CD4-positive, CD25-positive, alpha-beta regulatory T cell (primary cell): ENCODE data around the gene CP. TPM values are rescaled to one million over a fixed set of nuclear protein-coding genes. Genes with fewer than 3 reads are reported as not detected.

Experiments
- ATAC-seq, 2 donors: fragments of 150-1000 bp; cut with Tn5 transposase; one replicate each; pipeline ENCODE4 v1.10.0; 2021; ENCODE audit warnings: low read depth in 2 of 2, moderate number of reproducible peaks in 2 of 2, moderate library complexity in 1 of 2
- DNase-seq, 3 donors: peaks; one replicate each; pipeline versions ENCODE4 v3.0.0 to v3.0.0-alpha.2; 2012 to 2022; ENCODE audit warnings: mixed read lengths in 1 of 3
- H3K27ac ChIP-seq: one replicate; pipeline ENCODE4 v1.7.0; 2013; ENCODE audit warnings: mild to moderate bottlenecking, low read length; ENCODE audit not compliant: insufficient read depth, poor library complexity, severe bottlenecking
- H3K27me3 ChIP-seq: one replicate; pipeline ENCODE4 v1.7.0; 2013; ENCODE audit warnings: low read length; ENCODE audit not compliant: control insufficient read depth, insufficient read depth
- H3K36me3 ChIP-seq: one replicate; pipeline ENCODE4 v1.7.0; 2013; ENCODE audit warnings: mild to moderate bottlenecking, low read length, moderate library complexity; ENCODE audit not compliant: control insufficient read depth, insufficient read depth
- H3K4me1 ChIP-seq: 2 replicates; pipeline ENCODE4 v1.7.0; 2013; ENCODE audit warnings: mild to moderate bottlenecking, low read length; ENCODE audit not compliant: insufficient read depth, control insufficient read depth, poor library complexity, severe bottlenecking
- H3K4me3 ChIP-seq: one replicate; pipeline ENCODE4 v1.7.0; 2013; ENCODE audit warnings: low read depth, mild to moderate bottlenecking, low read length, moderate library complexity
- H3K9me3 ChIP-seq, 2 experiments: 1 replicate in 1 of 2; 2 replicates in 1 of 2; pipeline ENCODE4 v1.7.0; 2013; ENCODE audit warnings: low read length in 2 of 2, mild to moderate bottlenecking in 1 of 2, moderate library complexity in 1 of 2; ENCODE audit not compliant: control insufficient read depth in 2 of 2
- H3K27ac Mint-ChIP-seq, 3 donors: one replicate each; pipeline ENCODE4 v1.8.0; 2020 to 2022; ENCODE audit warnings: mild to moderate bottlenecking in 3 of 3, mixed read lengths in 3 of 3, moderate library complexity in 2 of 3
- H3K27me3 Mint-ChIP-seq: one replicate; pipeline ENCODE4 v1.8.0; 2022; ENCODE audit warnings: mild to moderate bottlenecking, mixed read lengths
- H3K36me3 Mint-ChIP-seq: one replicate; pipeline ENCODE4 v1.8.0; 2020; ENCODE audit warnings: mixed read lengths
- H3K4me1 Mint-ChIP-seq, 4 donors: one replicate each; pipeline ENCODE4 v1.8.0; 2020 to 2022; ENCODE audit warnings: mixed read lengths in 4 of 4, mild to moderate bottlenecking in 1 of 4
- H3K4me3 Mint-ChIP-seq, 4 donors: one replicate each; pipeline ENCODE4 v1.8.0; 2020 to 2022; ENCODE audit warnings: mild to moderate bottlenecking in 4 of 4, mixed read lengths in 4 of 4, moderate library complexity in 3 of 4
- H3K9me3 Mint-ChIP-seq, 7 donors: one replicate each; pipeline ENCODE4 v1.8.0; 2020 to 2022; ENCODE audit warnings: mixed read lengths in 7 of 7, mild to moderate bottlenecking in 3 of 7, moderate library complexity in 2 of 7
- polyA plus RNA-seq, 4 donors: library from polyadenylated mRNA; unstranded; fragments of 300-500 nt; fragmentation: Illumina TruSeq; gene quantifications; one replicate each; pipeline ENCODE4 v1.2.3, GENCODE V29; 2021
- total RNA-seq: library from RNA; stranded (reverse); gene quantifications from one replicate; pipeline ENCODE4 v1.2.3, GENCODE V29; 2022

Gene CP
- total and polyA plus RNA-seq, 5 donors from 2014 or later, result 0.08 to 0.44 (median 0.15) TPM; not detected in 2

- H3K27me3 ChIP-seq, result peaks cover 13% of the 10 kb centered on the region
- H3K9me3 ChIP-seq, result no peaks in the 10 kb centered on the region
- H3K27ac ChIP-seq, result no peak overlapping the region
- no peak overlapping the region for H3K4me3 Mint-ChIP-seq
- no peaks in the 10 kb centered on the region for H3K36me3 Mint-ChIP-seq
- H3K4me3 ChIP-seq, result no peak overlapping the region
- peaks cover 42% of the 10 kb centered on the region for H3K27me3 Mint-ChIP-seq
- DNase-seq (no peak), ATAC-seq (no peak)
- H3K36me3 ChIP-seq, result no peaks in the 10 kb centered on the region
- no peaks in the 10 kb centered on the region for H3K4me1 Mint-ChIP-seq
- H3K9me3 Mint-ChIP-seq, result peaks cover 0 to 3% (median 0%) of the 10 kb centered on the region in 7 donors
- H3K27ac Mint-ChIP-seq, result no peak overlapping the region
- no peaks in the 10 kb centered on the region for H3K4me1 ChIP-seq
These were observed 9.2 kb downstream of the CP start for GRCh38 chr3:149212386-149212785.

- Histone ChIP-seq H3K27ac (no peak overlapping the region), H3K4me3 (no peak overlapping the region), H3K36me3 (no peaks in the 10 kb centered on the region), H3K4me1 (no peaks in the 10 kb centered on the region), H3K27me3 (peaks cover 15% of the 10 kb centered on the region), H3K9me3 (no peaks in the 10 kb centered on the region)
- DNase-seq, result no peak
- no peaks in the 10 kb centered on the region for H3K9me3 Mint-ChIP-seq
- peaks cover 55% of the 10 kb centered on the region for H3K27me3 Mint-ChIP-seq
- H3K4me1 Mint-ChIP-seq, result no peaks in the 10 kb centered on the region
- no peak overlapping the region for H3K27ac Mint-ChIP-seq
- ATAC-seq, result no peak
- H3K4me3 Mint-ChIP-seq, result no peak overlapping the region
- no peaks in the 10 kb centered on the region for H3K36me3 Mint-ChIP-seq
These were observed 12.2 kb downstream of the CP start for GRCh38 chr3:149209431-149209830.

GRCh38 chr3:149207475-149207874 is 14.2 kb downstream of the CP start:
- H3K9me3 ChIP-seq, result no peaks in the 10 kb centered on the region
- no peaks in the 10 kb centered on the region for H3K36me3 ChIP-seq
- H3K4me3 ChIP-seq, result no peak overlapping the region
- H3K4me1 Mint-ChIP-seq, result peaks cover 0 to 4% (median 0%) of the 10 kb centered on the region in 4 donors
- no peaks in the 10 kb centered on the region for H3K36me3 Mint-ChIP-seq
- H3K27ac ChIP-seq, result no peak overlapping the region
- H3K4me3 Mint-ChIP-seq, result no peak overlapping the region
- no peaks in the 10 kb centered on the region for H3K9me3 Mint-ChIP-seq
- no peak for DNase-seq
- peaks cover 45% of the 10 kb centered on the region for H3K27me3 Mint-ChIP-seq
- no peak overlapping the region for H3K27ac Mint-ChIP-seq
- peaks cover 13% of the 10 kb centered on the region for H3K27me3 ChIP-seq
- no peak for ATAC-seq
- H3K4me1 ChIP-seq, result no peaks in the 10 kb centered on the region

GRCh38 chr3:149204390-149204991 is 17.1 kb downstream of the CP start:
- H3K27me3 ChIP-seq, result peaks cover 8% of the 10 kb centered on the region
- DNase-seq, result no peak
- Mint-ChIP-seq H3K9me3 (no peaks in the 10 kb centered on the region), H3K4me1 (peaks cover 0 to 4% (median 0%) of the 10 kb centered on the region in 4 donors), H3K4me3 (no peak overlapping the region), H3K36me3 (no peaks in the 10 kb centered on the region), H3K27ac (no peak overlapping the region), H3K27me3 (peaks cover 23% of the 10 kb centered on the region)
- ATAC-seq, result no peak
- H3K4me1 ChIP-seq, result no peaks in the 10 kb centered on the region
- H3K4me3 ChIP-seq, result no peak overlapping the region
- no peaks in the 10 kb centered on the region for H3K36me3 ChIP-seq
- H3K27ac ChIP-seq, result no peak overlapping the region
- H3K9me3 ChIP-seq, result no peaks in the 10 kb centered on the region

GRCh38 chr3:149203758-149204157 is 17.9 kb downstream of the CP start:
- ATAC-seq (peak; percentile 34 to 45), DNase-seq (peak in 1 of 3 donors; percentile 36)
- H3K36me3 Mint-ChIP-seq, result no peaks in the 10 kb centered on the region
- peaks cover 0 to 4% (median 0%) of the 10 kb centered on the region in 4 donors for H3K4me1 Mint-ChIP-seq
- Histone ChIP-seq H3K4me3 (no peak overlapping the region), H3K4me1 (no peaks in the 10 kb centered on the region), H3K9me3 (no peaks in the 10 kb centered on the region), H3K27me3 (peaks cover 7% of the 10 kb centered on the region), H3K27ac (no peak overlapping the region), H3K36me3 (no peaks in the 10 kb centered on the region)
- H3K27ac Mint-ChIP-seq, result no peak overlapping the region
- H3K4me3 Mint-ChIP-seq, result no peak overlapping the region
- no peaks in the 10 kb centered on the region for H3K9me3 Mint-ChIP-seq
- peaks cover 22% of the 10 kb centered on the region for H3K27me3 Mint-ChIP-seq

GRCh38 chr3:149199474-149199873 is 22.2 kb downstream of the CP start:
- H3K27me3 Mint-ChIP-seq, result peaks cover 8% of the 10 kb centered on the region
- Histone ChIP-seq H3K27ac (no peak overlapping the region), H3K4me3 (no peak overlapping the region), H3K36me3 (no peaks in the 10 kb centered on the region), H3K9me3 (no peaks in the 10 kb centered on the region), H3K27me3 (peaks cover 4% of the 10 kb centered on the region), H3K4me1 (no peaks in the 10 kb centered on the region)
- no peak for DNase-seq
- no peak overlapping the region for H3K4me3 Mint-ChIP-seq
- no peak overlapping the region for H3K27ac Mint-ChIP-seq
- no peak for ATAC-seq
- H3K36me3 Mint-ChIP-seq, result no peaks in the 10 kb centered on the region
- peaks cover 0 to 4% (median 0%) of the 10 kb centered on the region in 4 donors for H3K4me1 Mint-ChIP-seq
- H3K9me3 Mint-ChIP-seq, result peaks cover 0 to 1% (median 0%) of the 10 kb centered on the region in 7 donors

GRCh38 chr3:149198611-149199010 is 23.0 kb downstream of the CP start:
- no peak overlapping the region for H3K4me3 ChIP-seq
- no peaks in the 10 kb centered on the region for H3K9me3 ChIP-seq
- no peak overlapping the region for H3K27ac ChIP-seq
- peaks cover 0 to 1% (median 0%) of the 10 kb centered on the region in 7 donors for H3K9me3 Mint-ChIP-seq
- H3K4me1 Mint-ChIP-seq, result no peaks in the 10 kb centered on the region
- H3K4me1 ChIP-seq, result no peaks in the 10 kb centered on the region
- no peaks in the 10 kb centered on the region for H3K36me3 Mint-ChIP-seq
- DNase-seq, result no peak
- no peak overlapping the region for H3K27ac Mint-ChIP-seq
- no peaks in the 10 kb centered on the region for H3K36me3 ChIP-seq
- H3K4me3 Mint-ChIP-seq, result no peak overlapping the region
- H3K27me3 ChIP-seq, result peaks cover 4% of the 10 kb centered on the region
- ATAC-seq, result no peak
- H3K27me3 Mint-ChIP-seq, result peaks cover 5% of the 10 kb centered on the region

GRCh38 chr3:149197669-149198068 is 24.0 kb downstream of the CP start:
- H3K4me3 Mint-ChIP-seq, result no peak overlapping the region
- ATAC-seq, result no peak

More at GRCh38 chr3:149197669-149198068, 24.0 kb downstream of the CP start:
- Histone ChIP-seq H3K4me3 (no peak overlapping the region), H3K27ac (no peak overlapping the region), H3K27me3 (peaks cover 4% of the 10 kb centered on the region), H3K9me3 (no peaks in the 10 kb centered on the region), H3K4me1 (no peaks in the 10 kb centered on the region), H3K36me3 (no peaks in the 10 kb centered on the region)
- H3K4me1 Mint-ChIP-seq, result no peaks in the 10 kb centered on the region
- peaks cover 5% of the 10 kb centered on the region for H3K27me3 Mint-ChIP-seq
- no peak overlapping the region for H3K27ac Mint-ChIP-seq
- H3K36me3 Mint-ChIP-seq, result no peaks in the 10 kb centered on the region
- peaks cover 0 to 1% (median 0%) of the 10 kb centered on the region in 7 donors for H3K9me3 Mint-ChIP-seq
- DNase-seq, result no peak
